SIG-M5 treated with dmso at 0.1 percent for 504 hours (cell line): ENCODE measurements around the gene LRCH3.
"Not testable (repeated sequence)": the region's sequence is repeated elsewhere in the genome, so short reads cannot be mapped to it uniquely, and the experiment has no call there.

Experiments used
- DNase-seq: peaks from one replicate; lab custom pipeline; 2025; ENCODE audit not compliant: unreplicated experiment; lab: John Stamatoyannopoulos, UW

Gene LRCH3

GRCh38 chr3:197882586-197882985 lies 91.5 kb downstream of the LRCH3 start:
- DNase-seq = peak; percentile 4

- DNase-seq = no peak
Measured at GRCh38 chr3:197883541-197883940, 92.5 kb downstream of the LRCH3 start.

GRCh38 chr3:197884330-197884729 lies 93.3 kb downstream of the LRCH3 start:
- DNase-seq = not testable (repeated sequence)

DNA sequence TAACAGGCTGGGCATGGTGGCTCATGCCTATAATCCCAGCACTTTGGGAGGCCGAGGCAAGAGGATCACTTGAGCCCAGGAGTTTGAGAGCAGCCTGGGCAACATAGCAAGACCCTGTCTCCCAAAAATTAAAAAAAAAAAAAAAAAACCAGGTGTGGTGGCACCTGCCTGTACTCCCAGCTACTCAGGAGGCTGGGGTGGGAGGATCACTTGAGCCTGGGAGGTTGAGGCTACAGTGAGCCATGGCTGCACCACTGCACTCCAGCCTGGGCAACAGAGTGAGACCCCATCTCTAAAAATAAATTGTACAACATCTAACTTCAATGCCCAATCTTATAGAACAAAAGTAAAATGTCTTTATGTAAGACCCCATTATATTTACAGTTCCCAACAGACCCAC lies 95.0 kb downstream of the LRCH3 start:
- DNase-seq = not testable (repeated sequence)

- DNase-seq = not testable (repeated sequence)
Measured at GRCh38 chr3:197887430-197888053, 96.5 kb downstream of the LRCH3 start.

DNA sequence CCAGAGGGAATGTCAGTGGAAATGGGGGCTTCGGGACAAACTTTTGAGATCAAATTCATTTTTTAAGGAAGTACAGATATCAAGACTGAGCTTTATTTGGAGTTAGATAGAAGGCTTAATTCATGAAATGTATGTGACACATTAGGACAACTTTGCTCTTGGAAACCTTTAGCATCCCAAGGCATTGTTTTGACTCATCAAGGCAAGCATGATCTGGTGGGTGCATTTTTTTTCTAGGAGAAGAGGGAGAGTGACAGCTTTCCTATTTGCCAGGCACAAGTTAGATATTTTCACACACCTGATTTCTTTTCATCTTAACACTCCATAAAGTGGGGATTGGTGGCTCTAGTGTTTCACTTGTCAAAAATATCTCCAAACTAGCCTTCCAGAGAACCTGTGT lies 97.5 kb downstream of the LRCH3 start:
- DNase-seq = no peak

DNA sequence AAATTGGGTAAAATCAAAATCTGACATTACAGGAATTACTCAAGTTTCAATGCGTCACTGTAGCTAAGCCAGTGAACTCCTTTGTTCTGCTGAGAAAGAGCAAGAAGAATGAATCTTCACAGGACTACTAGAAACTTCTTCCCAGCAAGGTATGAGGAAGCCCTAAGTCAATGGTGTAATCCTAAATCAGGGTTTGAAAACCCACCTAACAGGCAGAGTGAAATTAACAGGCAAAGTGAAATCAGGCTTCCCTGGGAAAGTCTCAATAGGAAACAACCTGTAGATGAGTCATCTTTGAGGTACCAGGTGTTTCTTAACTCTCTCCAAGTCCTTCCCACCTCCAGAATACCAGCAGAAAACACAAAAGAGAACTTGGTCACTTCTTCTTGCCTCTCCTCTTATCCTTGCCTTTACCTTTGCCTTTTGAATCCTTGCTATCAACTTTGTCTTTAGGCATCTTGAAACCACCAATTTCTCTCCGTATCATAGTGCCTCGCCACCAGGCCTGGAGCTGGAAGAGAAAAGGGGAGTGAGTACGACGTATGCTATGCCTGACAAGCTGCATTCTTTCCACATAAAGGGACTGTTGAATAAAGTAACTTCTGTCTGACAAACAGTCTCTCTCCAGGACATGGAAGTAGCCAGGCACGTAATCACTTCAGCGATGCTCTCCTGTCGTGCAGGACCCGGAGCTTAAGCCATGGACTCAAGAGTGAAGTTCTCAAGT lies 98.3 kb downstream of the LRCH3 start:
- peak; percentile 11 for DNase-seq

GRCh38 chr3:197890693-197891092 lies 99.6 kb downstream of the LRCH3 start:
- no peak for DNase-seq

- no peak for DNase-seq
Measured at GRCh38 chr3:197892162-197892561, 101.1 kb downstream of the LRCH3 start.

DNA sequence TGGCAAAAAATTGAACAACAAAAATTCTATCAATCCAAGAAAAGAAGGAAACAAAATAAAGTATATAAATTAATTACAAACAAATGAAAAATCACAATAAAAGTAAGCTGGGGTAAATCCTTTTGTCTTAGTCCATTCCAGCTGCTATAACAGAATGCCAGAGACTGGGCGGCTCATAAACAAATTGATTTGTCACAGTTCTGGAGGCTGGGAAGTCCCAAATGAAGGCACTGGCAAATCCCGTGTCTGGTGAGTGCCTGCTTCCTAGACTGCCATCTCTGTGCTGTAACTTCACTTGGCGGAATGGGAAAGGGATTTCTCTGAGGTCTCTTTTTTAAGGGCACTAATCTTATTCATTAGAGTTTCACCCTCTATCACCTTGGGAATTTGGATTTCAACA lies 105.4 kb downstream of the LRCH3 start:
- DNase-seq = no peak

- no peak for DNase-seq
Measured at GRCh38 chr3:197899833-197900478, 108.9 kb downstream of the LRCH3 start.

DNA sequence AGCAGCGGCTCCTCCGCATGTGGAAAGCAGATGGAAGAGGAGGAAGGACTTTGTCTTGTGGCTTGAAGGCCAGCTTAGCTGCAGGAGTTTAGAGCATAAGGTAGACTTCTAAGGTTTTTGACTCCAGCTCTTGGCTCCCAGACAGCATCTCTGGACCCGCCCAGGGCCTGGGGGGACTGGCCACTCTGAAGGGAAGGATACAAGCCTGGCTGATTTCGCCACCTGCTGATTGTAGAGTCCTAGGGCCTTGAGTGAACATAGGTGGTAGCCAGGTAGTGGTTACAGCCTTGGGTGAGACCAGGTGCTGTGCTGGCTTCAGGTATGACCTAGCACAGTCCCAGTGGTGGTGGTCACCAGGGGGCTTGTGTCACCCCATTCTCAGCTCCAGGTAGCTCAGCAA lies 110.6 kb downstream of the LRCH3 start:
- no peak for DNase-seq

DNA sequence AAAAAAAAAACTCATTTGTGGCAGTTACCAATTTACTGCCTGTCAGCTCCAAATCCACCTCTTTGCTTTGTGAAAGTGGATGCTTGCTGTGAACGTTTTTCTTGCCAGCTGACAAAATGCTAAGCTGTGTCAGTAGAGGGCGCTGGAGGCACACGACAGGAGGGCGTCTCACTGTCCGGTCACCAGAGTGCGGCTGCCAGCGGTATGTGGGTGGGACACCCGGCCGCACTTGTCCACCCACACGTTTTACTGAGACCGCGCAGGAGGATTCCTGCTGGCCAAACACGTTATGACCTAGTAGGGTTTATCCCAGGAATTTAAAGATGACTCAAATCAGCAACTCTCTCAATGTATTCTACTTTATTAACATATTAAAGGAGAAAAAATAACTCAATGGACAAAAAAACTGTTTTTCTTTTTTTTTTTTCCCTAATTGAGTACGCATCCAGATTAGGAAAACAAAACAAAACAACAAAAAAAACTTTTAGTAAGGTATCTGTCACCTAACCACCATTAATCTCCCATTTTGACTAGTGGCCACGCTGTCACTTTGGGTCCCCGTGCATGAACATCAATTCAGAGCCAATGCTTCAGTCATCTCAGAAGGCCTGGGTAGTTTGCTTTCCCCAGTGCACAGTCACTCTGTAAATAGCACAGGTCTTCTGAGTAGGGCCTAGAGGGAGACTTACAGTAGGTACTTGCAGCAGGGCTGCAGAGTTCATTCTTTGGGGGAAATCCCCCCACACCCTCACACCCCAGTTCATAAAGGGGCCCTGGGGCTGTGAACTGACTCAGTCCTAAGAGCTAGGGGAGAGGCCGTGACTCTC lies 115.2 kb downstream of the LRCH3 start:
- peak; percentile 77 for DNase-seq

DNA sequence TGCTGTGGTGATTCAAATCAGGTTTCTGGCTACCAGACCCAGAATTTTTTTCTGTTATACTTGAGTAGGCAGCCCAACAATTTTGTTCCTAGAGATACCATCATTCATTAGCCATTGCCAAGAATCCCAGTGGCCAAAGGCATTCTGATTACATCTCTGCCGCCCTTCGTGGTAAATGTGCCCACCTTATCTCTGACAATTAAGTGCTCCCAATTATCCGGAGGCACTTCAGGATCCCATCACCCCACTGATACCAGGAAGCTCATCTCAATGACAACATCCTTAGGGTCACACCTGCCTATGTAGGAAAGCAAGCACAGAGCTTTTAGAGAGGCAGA lies 115.8 kb downstream of the LRCH3 start:
- DNase-seq = no peak

DNA sequence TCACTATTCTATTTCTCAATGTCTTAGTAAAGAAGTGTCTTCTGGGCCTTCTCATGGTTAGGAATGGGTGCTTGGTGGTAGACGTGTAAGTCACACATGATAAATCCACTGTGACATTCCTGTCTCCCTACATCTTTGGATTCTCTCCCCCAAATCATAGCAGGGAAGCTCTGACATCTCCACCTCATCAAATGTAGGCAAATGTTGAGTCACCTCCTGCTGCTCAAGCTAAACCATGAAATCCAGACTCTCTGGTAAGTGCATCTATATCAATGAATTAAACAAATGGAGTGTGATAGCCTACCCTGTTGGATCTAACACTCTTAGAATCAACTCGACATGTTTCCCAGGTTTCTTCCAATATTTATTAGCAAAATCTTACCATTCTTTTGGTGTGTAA lies 116.1 kb downstream of the LRCH3 start:
- DNase-seq = no peak

DNA sequence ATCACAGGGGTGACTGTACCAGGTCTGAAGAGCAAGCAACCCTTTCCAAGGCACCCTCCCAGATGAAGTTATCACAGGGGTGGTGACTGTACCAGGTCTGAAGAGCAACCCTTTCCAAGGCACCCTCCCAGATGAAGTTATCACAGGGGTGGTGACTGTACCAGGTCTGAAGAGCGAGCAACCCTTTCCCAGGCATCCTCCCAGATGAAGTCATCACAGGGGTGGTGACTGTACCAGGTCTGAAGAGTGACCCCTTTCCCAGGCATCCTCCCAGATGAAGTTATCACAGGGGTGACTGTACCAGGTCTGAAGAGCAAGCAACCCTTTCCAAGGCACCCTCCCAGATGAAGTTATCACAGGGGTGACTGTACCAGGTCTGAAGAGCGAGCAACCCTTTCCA lies 117.5 kb downstream of the LRCH3 start:
- not testable (repeated sequence) for DNase-seq

- DNase-seq = no peak
Measured at GRCh38 chr3:197908957-197909701, 118.1 kb downstream of the LRCH3 start.

GRCh38 chr3:197912741-197913476 lies 121.9 kb downstream of the LRCH3 start:
- no peak for DNase-seq

- no peak for DNase-seq
Measured at GRCh38 chr3:197913641-197914380, 122.8 kb downstream of the LRCH3 start.
